Bronchial epithelial cell (primary cell): ENCODE results near the gene CDK5RAP3. TPM values are rescaled to one million over a fixed set of nuclear protein-coding genes. Genes with fewer than 3 reads are reported as not detected.

Experiments
- DNase-seq: peaks from one replicate; pipeline ENCODE4 v3.0.0-alpha.2; 2010; ENCODE audit warnings: low read depth
- FAIRE-seq: peaks from 2 replicates; lab custom pipeline; 2011; peaks lifted over from hg19 to GRCh38; lab: Jason Lieb, UNC
- H3K27me3 ChIP-seq: 2 replicates; pipeline ENCODE4 v1.5.1; 2011; ENCODE audit warnings: low read length; ENCODE audit not compliant: control insufficient read depth, insufficient read depth
- H3K36me3 ChIP-seq: 2 replicates; pipeline ENCODE4 v1.5.1; 2011; ENCODE audit warnings: low read length; ENCODE audit not compliant: control insufficient read depth, insufficient read depth
- H3K4me3 ChIP-seq: 2 replicates; pipeline ENCODE4 v1.5.1; 2011; ENCODE audit warnings: mild to moderate bottlenecking, low read depth, low read length, control low read depth
- total RNA-seq: library from RNA; depleted of rRNA; stranded (reverse); fragments of >200 nt; gene quantifications from 2 replicates; pipeline ENCODE4 v1.2.1, GENCODE V29; 2014
- TF ChIP-seq, protein P1 (sequence below): IDR thresholded peaks from 2 replicates; pipeline ENCODE4 v1.5.1; 2011; ENCODE audit warnings: mild to moderate bottlenecking, moderate library complexity, low read length, control low read depth, inconsistent platforms; ENCODE audit not compliant: insufficient read depth, severe bottlenecking

Gene CDK5RAP3
- total RNA-seq, 1 donor from 2014 or later, result 89.8 TPM

- FAIRE-seq, result no peak
- DNase-seq, result no peak
- no peak overlapping the region for H3K4me3 ChIP-seq
- TF ChIP-seq, protein P1, sequence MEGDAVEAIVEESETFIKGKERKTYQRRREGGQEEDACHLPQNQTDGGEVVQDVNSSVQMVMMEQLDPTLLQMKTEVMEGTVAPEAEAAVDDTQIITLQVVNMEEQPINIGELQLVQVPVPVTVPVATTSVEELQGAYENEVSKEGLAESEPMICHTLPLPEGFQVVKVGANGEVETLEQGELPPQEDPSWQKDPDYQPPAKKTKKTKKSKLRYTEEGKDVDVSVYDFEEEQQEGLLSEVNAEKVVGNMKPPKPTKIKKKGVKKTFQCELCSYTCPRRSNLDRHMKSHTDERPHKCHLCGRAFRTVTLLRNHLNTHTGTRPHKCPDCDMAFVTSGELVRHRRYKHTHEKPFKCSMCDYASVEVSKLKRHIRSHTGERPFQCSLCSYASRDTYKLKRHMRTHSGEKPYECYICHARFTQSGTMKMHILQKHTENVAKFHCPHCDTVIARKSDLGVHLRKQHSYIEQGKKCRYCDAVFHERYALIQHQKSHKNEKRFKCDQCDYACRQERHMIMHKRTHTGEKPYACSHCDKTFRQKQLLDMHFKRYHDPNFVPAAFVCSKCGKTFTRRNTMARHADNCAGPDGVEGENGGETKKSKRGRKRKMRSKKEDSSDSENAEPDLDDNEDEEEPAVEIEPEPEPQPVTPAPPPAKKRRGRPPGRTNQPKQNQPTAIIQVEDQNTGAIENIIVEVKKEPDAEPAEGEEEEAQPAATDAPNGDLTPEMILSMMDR, result no peak
- no peaks in the 10 kb centered on the region for H3K27me3 ChIP-seq
- no peaks in the 10 kb centered on the region for H3K36me3 ChIP-seq
These were observed 18.8 kb downstream of the CDK5RAP3 start for GRCh38 chr17:47989700-47990099.

GRCh38 chr17:47990962-47991731 lies 20.2 kb downstream of the CDK5RAP3 start:
- DNase-seq (no peak), FAIRE-seq (no peak)
- Histone ChIP-seq H3K4me3 (no peak overlapping the region), H3K36me3 (no peaks in the 10 kb centered on the region), H3K27me3 (no peaks in the 10 kb centered on the region)
- TF ChIP-seq, protein P1, result no peak

DNA sequence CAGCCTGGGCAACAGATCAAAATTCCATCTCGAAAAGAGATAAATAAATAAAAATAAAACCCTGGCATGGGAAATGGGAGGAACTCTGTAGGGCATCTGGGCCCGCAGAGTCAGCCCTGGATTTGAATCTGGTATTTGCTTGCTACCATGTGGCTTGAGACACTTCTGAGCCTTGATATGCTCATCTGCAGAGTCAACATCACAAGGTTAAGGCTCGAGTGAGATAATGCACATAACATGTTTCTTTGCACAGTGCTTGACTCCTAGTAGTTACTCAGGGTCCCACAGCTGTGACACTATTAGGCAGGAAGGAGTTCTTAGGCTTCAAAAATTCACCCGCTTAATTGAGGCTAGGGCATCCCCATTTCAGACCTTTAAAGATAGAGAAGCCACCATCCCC lies 21.3 kb downstream of the CDK5RAP3 start:
- no peaks in the 10 kb centered on the region for H3K36me3 ChIP-seq
- no peak for FAIRE-seq
- TF ChIP-seq, protein P1, result no peak
- no peaks in the 10 kb centered on the region for H3K27me3 ChIP-seq
- H3K4me3 ChIP-seq, result no peak overlapping the region
- DNase-seq, result no peak

DNA sequence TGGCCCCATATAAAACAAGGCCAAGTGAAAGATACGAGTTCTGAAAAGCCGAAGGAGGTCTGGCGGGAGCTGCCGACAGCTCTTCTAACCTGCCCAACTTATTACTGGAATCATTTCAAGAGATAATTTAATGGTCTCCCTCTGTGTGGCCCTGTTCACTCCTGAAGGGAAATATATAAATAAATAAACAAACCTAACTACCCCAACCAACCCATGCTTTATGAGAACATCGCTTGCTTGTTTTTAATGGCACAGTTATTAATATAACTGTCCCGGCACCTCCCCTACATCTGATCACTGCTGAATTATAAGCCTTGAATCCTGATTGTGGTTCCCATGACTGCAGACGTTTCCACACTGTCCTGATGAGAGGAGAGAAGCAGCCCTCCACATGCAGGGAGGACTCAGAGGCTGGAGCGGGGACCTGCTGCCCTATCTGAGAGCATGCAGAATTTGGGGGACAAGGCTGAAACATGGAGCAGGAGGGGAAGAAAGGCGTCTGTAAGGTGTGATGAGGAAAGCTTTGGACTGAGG lies 22.2 kb downstream of the CDK5RAP3 start:
- H3K27me3 ChIP-seq, result no peaks in the 10 kb centered on the region
- TF ChIP-seq, protein P1, result no peak
- no peak for DNase-seq
- H3K4me3 ChIP-seq, result no peak overlapping the region
- no peaks in the 10 kb centered on the region for H3K36me3 ChIP-seq
- no peak for FAIRE-seq

GRCh38 chr17:47993964-47994363 lies 23.1 kb downstream of the CDK5RAP3 start:
- no peak overlapping the region for H3K4me3 ChIP-seq
- H3K36me3 ChIP-seq, result no peaks in the 10 kb centered on the region
- H3K27me3 ChIP-seq, result no peaks in the 10 kb centered on the region
- FAIRE-seq (no peak), DNase-seq (no peak)
- TF ChIP-seq, protein P1, result no peak
